GM12872 (cell line): ENCODE results near the gene FLRT1.

Experiments
- CTCF ChIP-seq: IDR thresholded peaks from 3 replicates; pipeline ENCODE4 v1.5.1; 2011; ENCODE audit warnings: low read depth, mild to moderate bottlenecking, low read length, moderate library complexity; ENCODE audit not compliant: insufficient read depth

The FLRT1 gene

GRCh38 chr11:64022125-64022784, 13.5 kb upstream of the FLRT1 start:
- TF ChIP-seq CTCF: no peak

- no peak for TF ChIP-seq CTCF
Observed at GRCh38 chr11:64023712-64024710, 11.7 kb upstream of the FLRT1 start.

- no peak for TF ChIP-seq CTCF
Observed at GRCh38 chr11:64025205-64025604, 10.5 kb upstream of the FLRT1 start.

GRCh38 chr11:64026575-64027205, 9.0 kb upstream of the FLRT1 start:
- no peak for TF ChIP-seq CTCF

- no peak for TF ChIP-seq CTCF
Observed at GRCh38 chr11:64027651-64028397, 7.9 kb upstream of the FLRT1 start.

- TF ChIP-seq CTCF: no peak
Observed at GRCh38 chr11:64028398-64029115, 7.2 kb upstream of the FLRT1 start.
